Measurements from ENCODE around the gene CACNA2D2.

CACNA2D2 gene

DNA sequence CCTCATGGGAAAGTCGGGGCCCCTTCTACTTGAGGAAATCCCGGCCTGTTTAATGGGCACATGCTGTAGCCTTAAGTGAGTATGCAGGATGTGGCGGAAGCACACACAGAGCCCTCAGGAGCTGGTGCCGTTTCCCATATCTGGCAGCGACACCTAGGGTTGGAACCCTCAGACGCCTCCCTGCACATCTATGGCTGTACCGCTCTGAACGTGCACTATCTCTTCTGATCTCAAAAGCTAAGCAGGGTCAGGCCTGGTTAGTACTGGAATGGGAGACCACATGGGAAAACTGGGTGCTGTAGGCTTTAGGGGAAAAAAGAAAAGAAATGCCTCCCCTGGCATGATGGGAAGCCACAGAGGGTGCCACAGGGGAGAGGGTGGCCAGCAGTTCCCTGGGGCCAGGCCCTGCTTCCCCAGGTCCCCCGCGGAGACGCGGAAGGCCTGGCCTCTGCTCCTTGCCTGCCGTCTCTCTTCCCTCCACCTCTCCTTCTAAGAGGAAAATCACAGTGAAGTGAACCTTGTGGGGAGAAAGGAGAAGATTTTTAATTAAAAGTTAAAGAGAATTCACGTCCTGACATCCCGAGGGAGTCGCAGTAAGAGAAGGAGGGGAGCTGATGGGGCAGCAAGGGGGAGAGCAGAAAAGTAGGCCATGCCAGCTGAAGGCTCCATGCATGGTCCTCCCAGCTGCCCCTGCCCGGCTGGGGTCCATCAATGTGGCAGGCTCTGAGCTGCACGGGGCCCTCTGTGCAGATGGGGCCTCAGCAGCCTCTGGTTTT lies 83.7 kb downstream of the CACNA2D2 start:
- no peak for DNase-seq

DNA sequence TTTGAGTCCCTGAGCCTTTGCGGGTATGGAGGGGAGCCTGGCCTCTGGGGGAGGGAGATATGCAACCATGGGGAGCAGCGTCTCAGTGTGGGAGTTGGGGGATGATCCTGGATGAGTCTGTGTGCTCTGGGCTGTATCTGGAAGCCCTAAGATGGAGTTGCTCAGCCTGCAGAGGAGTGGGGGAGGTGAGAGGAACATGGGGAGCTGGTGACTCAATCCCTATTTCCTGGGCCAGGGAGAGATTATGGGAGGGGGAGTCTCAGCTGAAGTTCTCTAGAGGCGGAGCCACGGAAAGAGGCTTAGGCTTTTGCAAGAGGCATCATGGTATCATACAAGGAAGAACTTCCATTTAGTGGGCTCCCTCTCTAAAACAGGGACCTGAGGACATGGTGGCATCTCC lies 84.6 kb downstream of the CACNA2D2 start:
- DNase-seq, result no peak

- DNase-seq, result no peak
These were observed 85.8 kb downstream of the CACNA2D2 start for GRCh38 chr3:50417637-50418033.

- no peak for DNase-seq
These were observed 86.4 kb downstream of the CACNA2D2 start for GRCh38 chr3:50416736-50417636.

DNA sequence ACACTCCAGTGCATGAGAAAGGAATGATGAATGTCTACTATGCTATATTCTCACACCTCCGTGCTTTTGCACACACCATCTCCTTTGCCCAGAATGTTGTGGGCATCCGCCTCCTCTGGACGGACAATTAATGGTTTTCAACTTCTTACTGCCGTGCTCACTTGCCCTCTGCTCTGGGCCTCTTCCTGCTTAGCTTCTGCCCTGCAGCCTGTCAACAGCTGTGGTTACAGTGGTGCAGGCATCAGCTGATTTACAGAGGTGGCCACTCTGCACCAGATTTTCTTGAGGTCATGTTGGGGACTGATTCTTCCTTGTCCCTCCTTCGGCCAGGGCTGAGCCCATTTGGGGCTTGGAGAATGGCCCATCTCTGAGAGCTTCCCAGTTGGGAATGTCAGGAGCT lies 87.6 kb downstream of the CACNA2D2 start:
- no peak for DNase-seq

- no peak for DNase-seq
These were observed 88.4 kb downstream of the CACNA2D2 start for GRCh38 chr3:50415061-50415460.

DNA sequence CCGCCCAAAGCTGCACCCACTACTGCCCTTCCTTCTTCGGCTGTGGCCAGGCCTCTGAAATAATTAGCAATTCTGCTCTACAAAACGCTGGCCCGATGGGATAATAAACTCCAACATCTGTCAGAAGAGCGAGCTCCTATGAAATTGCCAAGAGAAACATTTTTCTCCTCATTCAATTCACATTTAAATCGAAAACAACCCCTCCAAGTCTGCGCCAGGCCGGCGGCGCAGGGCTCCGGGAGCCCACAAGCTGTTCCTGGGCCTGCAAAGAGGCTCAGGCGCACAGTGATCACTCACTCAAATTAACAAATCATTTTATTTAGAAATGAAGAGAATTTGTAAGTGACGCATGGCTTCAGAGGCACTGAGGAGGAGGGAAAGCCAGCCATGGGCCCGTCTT lies 88.8 kb downstream of the CACNA2D2 start:
- no peak for DNase-seq

DNA sequence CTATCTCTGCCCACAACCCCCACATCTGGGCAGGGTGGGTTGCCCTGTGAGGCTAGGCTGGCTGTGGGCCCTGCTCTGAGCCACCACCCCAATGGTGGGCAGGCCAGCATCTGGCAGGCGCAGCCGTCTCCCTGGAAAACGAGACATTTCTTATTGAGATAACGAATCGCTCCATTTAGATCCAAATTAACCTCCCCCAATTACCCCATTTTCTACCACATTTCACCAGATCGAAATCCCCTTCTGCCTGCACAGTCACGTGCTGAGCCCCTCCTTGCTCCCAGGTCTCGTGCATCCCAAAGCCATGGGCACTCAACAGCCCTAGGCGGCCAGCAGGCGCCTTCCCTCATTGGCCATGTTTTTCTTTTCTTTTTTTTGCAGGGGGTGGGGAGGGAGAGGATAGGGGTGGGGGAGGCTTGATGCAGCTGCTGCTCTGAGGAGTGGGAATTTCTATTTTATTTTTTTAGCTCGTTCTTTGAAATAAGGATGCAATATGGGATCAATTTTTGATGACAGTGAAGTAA lies 91.1 kb downstream of the CACNA2D2 start:
- no peak for DNase-seq

- no peak for DNase-seq
These were observed 92.2 kb downstream of the CACNA2D2 start for GRCh38 chr3:50411229-50411628.

- no peak for DNase-seq
These were observed 92.8 kb downstream of the CACNA2D2 start for GRCh38 chr3:50410608-50411139.

DNA sequence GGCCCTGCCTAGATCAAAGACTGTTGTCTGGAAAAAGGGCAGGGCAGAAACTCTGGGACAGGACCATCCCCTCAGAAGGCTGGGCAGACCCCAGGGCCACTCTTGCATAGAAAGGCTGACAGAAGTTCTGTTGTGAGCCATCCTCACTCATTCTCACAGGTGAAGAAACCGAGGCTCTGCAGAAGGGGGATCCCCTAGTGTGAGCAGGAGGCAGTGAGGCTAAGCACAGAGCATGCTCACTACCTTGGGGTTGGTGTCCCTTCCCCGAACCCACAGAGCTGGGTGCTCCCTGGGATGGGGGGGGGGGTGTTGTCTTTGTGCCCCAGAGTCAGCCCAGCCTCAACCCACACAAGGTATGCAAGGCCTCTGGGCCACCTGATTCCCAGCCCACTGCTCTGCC lies 93.2 kb downstream of the CACNA2D2 start:
- no peak for DNase-seq

DNA sequence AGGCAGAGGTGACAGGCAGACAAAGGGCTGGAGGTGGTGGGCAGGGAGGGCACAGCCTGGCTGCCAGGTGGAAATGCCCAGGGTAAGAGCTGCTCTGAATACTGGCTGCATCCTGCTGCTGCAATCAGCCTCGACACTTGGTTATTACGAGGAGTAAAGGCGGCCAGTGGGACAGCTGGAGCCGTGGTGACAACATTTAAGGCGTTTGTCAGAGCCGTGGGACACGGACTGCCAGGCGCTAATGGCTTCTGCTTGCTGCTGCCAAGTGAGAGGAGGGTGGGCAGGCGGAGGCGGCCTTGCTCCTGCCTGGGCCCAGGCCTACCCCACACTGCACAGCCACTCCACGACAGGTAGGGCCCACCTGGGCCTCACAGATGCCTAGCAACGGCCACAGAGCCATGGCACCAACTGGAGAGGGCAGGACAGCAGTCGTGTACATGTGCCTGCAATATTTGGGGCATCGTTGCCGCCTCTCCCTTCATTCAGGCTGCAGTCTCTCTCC lies 94.9 kb downstream of the CACNA2D2 start:
- no peak for DNase-seq

DNA sequence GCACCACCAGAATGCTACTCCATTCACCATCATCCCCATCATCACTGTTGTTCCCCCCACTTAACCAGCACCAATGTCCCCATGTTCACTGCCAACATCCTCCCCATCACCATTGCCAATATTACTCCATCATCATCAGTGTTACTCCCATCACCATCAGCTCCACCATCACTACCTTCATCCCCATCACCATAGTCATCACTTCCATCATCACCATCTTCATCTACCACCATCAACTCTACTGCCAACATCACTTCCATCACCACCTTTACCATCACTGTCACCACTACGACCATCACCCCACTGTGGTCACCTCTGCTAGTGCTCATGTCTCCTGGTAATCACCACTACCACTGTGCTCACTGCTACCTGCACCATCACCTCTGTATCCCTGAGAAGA lies 96.9 kb downstream of the CACNA2D2 start:
- no peak for DNase-seq

DNA sequence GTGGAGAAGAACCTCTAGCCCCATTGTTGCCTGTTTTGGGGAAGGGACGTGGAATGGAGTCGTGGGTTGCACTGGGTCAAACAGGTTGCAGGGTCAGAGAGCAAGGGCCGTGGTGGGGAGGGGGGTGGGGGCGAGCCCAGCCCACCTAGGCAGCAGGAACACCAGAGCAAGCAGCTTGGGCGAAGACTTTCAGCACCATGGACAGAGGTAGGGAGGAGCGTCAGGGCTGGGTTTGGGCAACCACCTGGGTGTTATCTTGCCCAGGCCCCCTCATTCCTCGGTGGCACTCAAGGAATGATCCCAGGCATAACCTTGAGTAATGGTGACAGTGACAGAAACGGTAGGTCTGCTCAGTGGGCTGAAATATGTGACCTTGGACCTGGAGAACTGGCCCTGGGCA lies 98.2 kb downstream of the CACNA2D2 start:
- DNase-seq, result no peak

GRCh38 chr3:50401978-50402595 lies 101.3 kb downstream of the CACNA2D2 start:
- no peak for DNase-seq

GRCh38 chr3:50396502-50396901 lies 106.9 kb downstream of the CACNA2D2 start:
- no peak for DNase-seq

GRCh38 chr3:50395070-50395860 lies 108.2 kb downstream of the CACNA2D2 start:
- no peak for DNase-seq

DNA sequence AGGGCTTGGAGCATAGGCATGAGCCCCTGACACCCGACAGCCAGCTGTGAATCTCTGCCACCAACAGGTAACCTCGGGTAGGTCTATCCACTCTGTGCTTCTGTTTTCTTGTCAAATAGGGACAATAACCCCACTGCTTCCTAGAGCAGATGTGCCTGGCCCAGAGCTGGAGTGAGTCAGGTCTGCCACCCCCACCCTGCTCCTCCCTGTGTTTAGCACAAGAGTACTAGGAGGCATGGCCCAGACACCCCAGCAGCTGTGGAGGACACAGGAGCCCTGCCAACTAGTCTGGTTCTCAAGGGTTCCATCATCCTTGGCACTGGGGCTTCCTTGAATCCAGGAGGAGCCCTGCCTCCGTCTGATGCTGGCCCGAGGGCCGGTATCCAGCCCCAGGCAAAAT lies 110.4 kb downstream of the CACNA2D2 start:
- DNase-seq, result no peak

DNA sequence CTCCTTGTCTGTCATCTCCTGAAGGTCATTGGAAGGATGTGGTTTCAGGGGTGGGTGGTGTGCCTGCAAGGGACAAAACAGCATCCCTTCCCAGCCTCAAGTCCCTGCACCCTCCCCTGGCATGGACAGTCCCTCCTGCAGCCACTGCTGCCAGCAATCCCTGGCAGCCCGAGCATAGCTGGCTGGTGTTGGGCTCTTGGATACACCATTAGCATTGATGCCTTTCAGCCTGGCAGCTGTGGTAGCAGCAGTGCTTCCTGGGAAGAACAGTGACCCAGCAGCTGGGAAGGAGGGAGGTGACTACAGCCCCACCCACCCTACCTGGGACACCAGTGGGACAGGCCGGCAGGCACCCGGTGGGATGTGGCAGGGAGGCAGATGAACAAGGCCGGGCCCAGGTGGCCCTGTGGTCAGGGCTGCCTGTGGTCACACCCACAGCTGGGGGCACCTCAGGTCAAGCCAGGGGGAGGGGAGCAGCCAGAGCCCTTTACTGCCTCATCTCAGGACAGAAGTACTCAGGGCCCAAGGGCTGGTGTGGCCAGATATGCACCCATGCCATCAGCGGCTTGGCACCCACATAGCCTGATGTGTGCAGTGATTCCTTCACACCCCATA lies 111.2 kb downstream of the CACNA2D2 start:
- DNase-seq, result no peak

DNA sequence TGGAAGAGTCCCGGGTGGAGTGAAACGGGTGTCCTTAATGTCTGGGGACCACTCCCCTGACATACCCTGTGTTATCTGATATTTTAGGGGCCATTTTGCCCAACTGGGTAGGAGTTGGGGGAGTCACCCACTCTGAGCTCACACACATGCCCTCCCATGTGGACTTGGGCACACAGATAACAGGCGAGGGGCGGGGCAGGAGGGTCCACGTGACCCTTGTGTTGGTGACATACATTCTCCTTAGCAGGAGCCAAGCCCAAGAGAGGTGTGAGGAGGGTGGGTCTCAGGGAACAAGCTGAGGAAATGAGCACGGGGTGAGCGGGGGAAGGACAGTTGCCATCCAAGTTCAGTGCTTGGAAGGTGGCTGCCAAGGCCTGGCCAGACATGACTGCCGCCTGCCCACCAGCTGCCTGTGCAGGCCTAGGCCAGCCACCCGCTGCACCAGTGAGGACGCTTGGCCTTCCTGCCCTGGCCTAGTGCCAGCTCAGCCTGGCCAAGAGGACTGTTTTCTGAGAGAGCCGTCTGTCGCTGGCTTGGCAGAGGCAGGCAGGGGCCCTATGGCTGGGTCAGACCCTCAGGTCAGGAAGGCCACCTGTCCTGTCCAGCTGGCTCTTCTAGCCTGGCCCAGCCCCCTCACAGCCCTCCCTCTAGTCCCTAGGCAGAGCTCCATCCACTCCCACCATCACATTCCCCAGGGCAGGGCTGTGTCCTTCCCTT lies 112.8 kb downstream of the CACNA2D2 start:
- no peak for DNase-seq

- DNase-seq, result no peak
These were observed 114.0 kb downstream of the CACNA2D2 start for GRCh38 chr3:50389414-50389767.
